Measurements from ENCODE around the gene CRHR1. TPM values are rescaled to one million over a fixed set of nuclear protein-coding genes. Genes with fewer than 3 reads are reported as not detected.
A peak's percentile ranks its signal among the peaks of the same experiment; 100 is the strongest.

The CRHR1 gene
- polyA plus RNA-seq, 2 of the 4 experiments (the other 2 are of a cell fraction): 0.09 to 0.12 TPM

GRCh38 chr17:45768000-45768399 lies 16.1 kb upstream of the CRHR1 start:
- ATAC-seq (peak; percentile 45 to 68; a peak in 3 of 6 replicates), DNase-seq (ENCODE audit: low read depth in 1 of 2, low spot score in 1 of 2) (no peak), FAIRE-seq (no peak)
- 47% methylated on average over 4 of the region's 4 CpGs for WGBS (ENCODE audit: missing lambda C conversion rate)
- 0 out of 3 replicates have a peak, but pooled peaks cover 1% of the 10 kb centered on the region for H3K9me3 ChIP-seq
- ChIA-PET CTCF (interaction anchor here (0.8 to 1.1 kb wide), 4 partner anchors 14 to 84 kb away, joined by 3 to 4 read pairs (median 3); no protein-coding TSS in a partner anchor), POLR2A (no interaction called here)
- no peak overlapping the region for H3K27ac ChIP-seq
- H3K4me1 ChIP-seq: no peaks in the 10 kb centered on the region
- no peak for TF ChIP-seq E2F6 (IDR thresholded peaks at IDR 0.05; ENCODE audit: borderline replicate concordance, low read depth)
- TF ChIP-seq, protein P1, sequence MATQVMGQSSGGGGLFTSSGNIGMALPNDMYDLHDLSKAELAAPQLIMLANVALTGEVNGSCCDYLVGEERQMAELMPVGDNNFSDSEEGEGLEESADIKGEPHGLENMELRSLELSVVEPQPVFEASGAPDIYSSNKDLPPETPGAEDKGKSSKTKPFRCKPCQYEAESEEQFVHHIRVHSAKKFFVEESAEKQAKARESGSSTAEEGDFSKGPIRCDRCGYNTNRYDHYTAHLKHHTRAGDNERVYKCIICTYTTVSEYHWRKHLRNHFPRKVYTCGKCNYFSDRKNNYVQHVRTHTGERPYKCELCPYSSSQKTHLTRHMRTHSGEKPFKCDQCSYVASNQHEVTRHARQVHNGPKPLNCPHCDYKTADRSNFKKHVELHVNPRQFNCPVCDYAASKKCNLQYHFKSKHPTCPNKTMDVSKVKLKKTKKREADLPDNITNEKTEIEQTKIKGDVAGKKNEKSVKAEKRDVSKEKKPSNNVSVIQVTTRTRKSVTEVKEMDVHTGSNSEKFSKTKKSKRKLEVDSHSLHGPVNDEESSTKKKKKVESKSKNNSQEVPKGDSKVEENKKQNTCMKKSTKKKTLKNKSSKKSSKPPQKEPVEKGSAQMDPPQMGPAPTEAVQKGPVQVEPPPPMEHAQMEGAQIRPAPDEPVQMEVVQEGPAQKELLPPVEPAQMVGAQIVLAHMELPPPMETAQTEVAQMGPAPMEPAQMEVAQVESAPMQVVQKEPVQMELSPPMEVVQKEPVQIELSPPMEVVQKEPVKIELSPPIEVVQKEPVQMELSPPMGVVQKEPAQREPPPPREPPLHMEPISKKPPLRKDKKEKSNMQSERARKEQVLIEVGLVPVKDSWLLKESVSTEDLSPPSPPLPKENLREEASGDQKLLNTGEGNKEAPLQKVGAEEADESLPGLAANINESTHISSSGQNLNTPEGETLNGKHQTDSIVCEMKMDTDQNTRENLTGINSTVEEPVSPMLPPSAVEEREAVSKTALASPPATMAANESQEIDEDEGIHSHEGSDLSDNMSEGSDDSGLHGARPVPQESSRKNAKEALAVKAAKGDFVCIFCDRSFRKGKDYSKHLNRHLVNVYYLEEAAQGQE (IDR thresholded peaks at IDR 0.05): peak; percentile 65
- no peak overlapping the region for H3K4me3 ChIP-seq
- H3K4me2 ChIP-seq: no peak overlapping the region

DNA sequence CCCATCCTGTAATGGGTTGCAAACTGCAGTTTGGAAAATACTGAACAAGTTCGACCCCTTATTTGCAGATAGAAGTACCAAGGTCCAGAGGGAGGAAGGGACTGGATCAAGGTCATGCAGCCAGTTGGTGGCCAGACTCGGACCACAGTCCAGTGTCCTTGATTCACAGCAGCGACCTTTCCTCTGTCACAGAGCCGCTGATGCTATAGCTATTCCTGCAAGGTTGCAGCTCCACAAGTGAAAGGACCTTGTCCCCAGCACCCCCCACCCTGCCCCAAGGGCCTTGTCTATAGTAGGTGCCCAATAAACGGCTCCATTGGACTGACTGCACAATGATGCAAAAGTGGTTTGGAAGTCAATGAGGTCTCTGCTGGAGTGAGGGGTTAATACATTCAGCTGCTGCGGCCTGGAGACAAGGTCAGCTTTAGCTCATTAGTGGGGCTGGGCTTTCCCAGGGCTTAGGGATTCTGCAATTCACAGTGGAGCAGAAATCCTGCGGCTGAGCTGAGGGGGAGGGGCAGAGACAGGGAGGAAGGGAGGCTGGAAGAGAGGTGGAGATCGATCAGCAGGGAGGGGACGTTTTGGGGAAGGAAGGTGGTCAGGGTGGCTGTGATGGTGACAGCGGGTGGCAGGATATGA lies 13.4 kb upstream of the CRHR1 start:
- FAIRE-seq (no peak), ATAC-seq (no peak), DNase-seq (ENCODE audit: low read depth in 1 of 2, low spot score in 1 of 2) (no peak)
- 34% methylated on average over 10 of the region's 10 CpGs for WGBS (ENCODE audit: missing lambda C conversion rate)
- Histone ChIP-seq H3K4me1 (peaks cover 7% of the 10 kb centered on the region), H3K27ac (no peak overlapping the region), H3K4me3 (no peak overlapping the region), H3K9me3 (peaks cover 7% of the 10 kb centered on the region; the same call in 1 of the 3 replicates), H3K4me2 (no peak overlapping the region)
- ChIA-PET POLR2A (no interaction called here), CTCF (interaction anchor here (0.8 to 5.4 kb wide), 8 partner anchors 8 to 82 kb away, joined by 3 to 64 read pairs (median 4); partner anchors contain the start of gene CRHR1)
- TF ChIP-seq JUNB (IDR thresholded peaks at IDR 0.05) (no peak), NPAS2 (CRISPR knock-in tag; IDR thresholded peaks at IDR 0.05; ENCODE audit: borderline replicate concordance) (no peak), TFCP2L1 (CRISPR knock-in tag; IDR thresholded peaks at IDR 0.05) (no peak), RAD21 (conservative IDR thresholded peaks at IDR 0.05 in 1 of 2, IDR thresholded peaks at IDR 0.05 in 1 of 2) (no peak), FOXS1 (CRISPR knock-in tag; IDR thresholded peaks at IDR 0.05) (no peak)
- TF ChIP-seq, protein P2, sequence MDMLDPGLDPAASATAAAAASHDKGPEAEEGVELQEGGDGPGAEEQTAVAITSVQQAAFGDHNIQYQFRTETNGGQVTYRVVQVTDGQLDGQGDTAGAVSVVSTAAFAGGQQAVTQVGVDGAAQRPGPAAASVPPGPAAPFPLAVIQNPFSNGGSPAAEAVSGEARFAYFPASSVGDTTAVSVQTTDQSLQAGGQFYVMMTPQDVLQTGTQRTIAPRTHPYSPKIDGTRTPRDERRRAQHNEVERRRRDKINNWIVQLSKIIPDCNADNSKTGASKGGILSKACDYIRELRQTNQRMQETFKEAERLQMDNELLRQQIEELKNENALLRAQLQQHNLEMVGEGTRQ (IDR thresholded peaks at IDR 0.05): no peak

DNA sequence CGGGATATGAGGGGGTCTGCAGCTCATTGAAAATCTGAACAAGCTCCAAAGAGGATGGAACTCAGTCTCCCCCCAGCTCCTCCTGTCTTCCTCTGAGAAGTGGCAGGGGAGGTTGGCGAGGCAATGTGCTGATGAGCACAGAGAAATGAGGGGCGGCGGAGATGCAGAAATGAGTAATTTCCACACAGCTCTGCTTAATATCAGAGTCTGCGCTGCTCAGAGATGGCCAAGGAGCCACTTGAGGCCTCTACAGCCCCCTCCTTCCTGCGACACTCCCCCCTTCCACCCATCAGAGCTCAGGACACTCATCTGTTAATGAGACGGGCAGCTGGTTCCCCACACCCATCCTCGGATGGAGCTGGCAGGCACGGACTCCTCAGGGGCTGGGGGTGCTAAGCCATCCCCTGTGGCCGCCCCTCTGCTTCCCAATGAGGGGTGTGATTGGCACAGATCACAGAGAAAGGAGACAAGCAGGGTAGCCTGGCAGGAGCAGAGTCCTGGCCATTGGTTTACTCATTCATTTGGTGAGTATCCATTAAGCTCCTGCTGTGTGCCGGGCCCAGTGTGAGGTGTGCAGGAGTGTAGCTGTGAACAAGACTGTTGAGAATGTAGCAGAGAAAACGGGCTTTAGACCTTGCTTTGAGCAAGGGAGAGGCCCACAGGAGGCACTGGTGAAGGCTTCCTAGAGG lies 12.7 kb upstream of the CRHR1 start:
- Histone ChIP-seq H3K4me1 (peaks cover 13% of the 10 kb centered on the region), H3K4me3 (no peak overlapping the region), H3K9me3 (peaks cover 7% of the 10 kb centered on the region; the same call in 1 of the 3 replicates), H3K4me2 (no peak overlapping the region), H3K27ac (no peak overlapping the region)
- CTCF ChIA-PET: interaction anchor here (0.8 to 5.4 kb wide), 10 partner anchors 8 to 132 kb away, joined by 3 to 64 read pairs (median 4); partner anchors contain the start of gene CRHR1
- 50% methylated on average over 11 of the region's 12 CpGs for WGBS (ENCODE audit: missing lambda C conversion rate)
- DNase-seq (ENCODE audit: low read depth in 1 of 2, low spot score in 1 of 2): no peak
- POLR2A ChIA-PET: no interaction called here
- FAIRE-seq: no peak
- ATAC-seq: no peak
- TF ChIP-seq ZNF302 (CRISPR knock-in tag; IDR thresholded peaks at IDR 0.05): no peak
- TF ChIP-seq, protein P3, sequence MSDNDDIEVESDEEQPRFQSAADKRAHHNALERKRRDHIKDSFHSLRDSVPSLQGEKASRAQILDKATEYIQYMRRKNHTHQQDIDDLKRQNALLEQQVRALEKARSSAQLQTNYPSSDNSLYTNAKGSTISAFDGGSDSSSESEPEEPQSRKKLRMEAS (IDR thresholded peaks at IDR 0.05): no peak
- no peak for TF ChIP-seq KDM1A (IDR thresholded peaks at IDR 0.05; ENCODE audit: low read depth)
- TF ChIP-seq, protein P4, sequence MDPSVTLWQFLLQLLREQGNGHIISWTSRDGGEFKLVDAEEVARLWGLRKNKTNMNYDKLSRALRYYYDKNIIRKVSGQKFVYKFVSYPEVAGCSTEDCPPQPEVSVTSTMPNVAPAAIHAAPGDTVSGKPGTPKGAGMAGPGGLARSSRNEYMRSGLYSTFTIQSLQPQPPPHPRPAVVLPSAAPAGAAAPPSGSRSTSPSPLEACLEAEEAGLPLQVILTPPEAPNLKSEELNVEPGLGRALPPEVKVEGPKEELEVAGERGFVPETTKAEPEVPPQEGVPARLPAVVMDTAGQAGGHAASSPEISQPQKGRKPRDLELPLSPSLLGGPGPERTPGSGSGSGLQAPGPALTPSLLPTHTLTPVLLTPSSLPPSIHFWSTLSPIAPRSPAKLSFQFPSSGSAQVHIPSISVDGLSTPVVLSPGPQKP (IDR thresholded peaks at IDR 0.05; ENCODE audit: low read depth, low read length): no peak
- no peak for TF ChIP-seq FOXS1 (CRISPR knock-in tag; IDR thresholded peaks at IDR 0.05)
- TF ChIP-seq HES2 (IDR thresholded peaks at IDR 0.05): no peak
